ENCODE results near the gene SYVN1. TPM values are rescaled to one million over a fixed set of nuclear protein-coding genes. Genes with fewer than 3 reads are reported as not detected.
A peak's percentile ranks its signal among the peaks of the same experiment; 100 is the strongest.

Gene SYVN1
- total and polyA plus RNA-seq, 4 donors, result 19.9 to 210 (median 56.6) TPM

GRCh38 chr11:65121865-65122696 is 12.2 kb downstream of the SYVN1 start, which contains the start of the genes FAU and MRPL49 (continued):
- TF ChIP-seq, protein P1, sequence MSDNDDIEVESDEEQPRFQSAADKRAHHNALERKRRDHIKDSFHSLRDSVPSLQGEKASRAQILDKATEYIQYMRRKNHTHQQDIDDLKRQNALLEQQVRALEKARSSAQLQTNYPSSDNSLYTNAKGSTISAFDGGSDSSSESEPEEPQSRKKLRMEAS (IDR thresholded peaks at IDR 0.05), result peak; percentile 84
- TF ChIP-seq TAF1 (conservative IDR thresholded peaks at IDR 0.05), result peak; percentile 79
- TF ChIP-seq ATF3 (IDR thresholded peaks at IDR 0.05), result no peak
- peak; percentile 86 for TF ChIP-seq SP1 (IDR thresholded peaks at IDR 0.05)
- peak; percentile 66 for TF ChIP-seq FOXA1 (IDR thresholded peaks at IDR 0.05)
- peak in 1 of 2 donors; percentile 45 for TF ChIP-seq RXRA (IDR thresholded peaks at IDR 0.05)
- peak; percentile 40 for TF ChIP-seq FOXA2 (IDR thresholded peaks at IDR 0.05)

- Histone ChIP-seq H3K9ac (ENCODE audit: low read depth in 1 of 2, low read length in 2 of 2) (peak overlapping the region; percentile 90 to 96), H3K27ac (ENCODE audit: low read depth in 1 of 2, low read length in 2 of 2) (peak overlapping the region; percentile 85 to 93), H3K4me1 (ENCODE audit: control insufficient read depth in 4 of 4, insufficient read depth in 4 of 4, low read length in 3 of 4) (peaks cover 4 to 42% (median 29%) of the 10 kb centered on the region in 4 donors), H3K27me3 (ENCODE audit: control insufficient read depth in 4 of 4, insufficient read depth in 4 of 4, low read length in 3 of 4) (no peaks in the 10 kb centered on the region), H3K36me3 (ENCODE audit: control insufficient read depth in 4 of 4, insufficient read depth in 3 of 4, low read depth in 1 of 4, low read length in 3 of 4) (peaks cover 9 to 38% (median 23%) of the 10 kb centered on the region in 4 donors), H3K9me3 (ENCODE audit: control insufficient read depth in 4 of 4, low read length in 3 of 4) (no peaks in the 10 kb centered on the region), H3K4me3 (ENCODE audit: low read depth in 1 of 3, low read length in 3 of 3) (peak overlapping the region; percentile 68 to 99 (median 95))
- TF ChIP-seq TAF1 (conservative IDR thresholded peaks at IDR 0.05), result no peak
- no peak for TF ChIP-seq SP1 (IDR thresholded peaks at IDR 0.05)
- peak in 1 of 2 donors; percentile 15 for TF ChIP-seq RAD21 (IDR thresholded peaks at IDR 0.05)
- TF ChIP-seq, protein P1 (IDR thresholded peaks at IDR 0.05), result no peak
- TF ChIP-seq, protein P2, sequence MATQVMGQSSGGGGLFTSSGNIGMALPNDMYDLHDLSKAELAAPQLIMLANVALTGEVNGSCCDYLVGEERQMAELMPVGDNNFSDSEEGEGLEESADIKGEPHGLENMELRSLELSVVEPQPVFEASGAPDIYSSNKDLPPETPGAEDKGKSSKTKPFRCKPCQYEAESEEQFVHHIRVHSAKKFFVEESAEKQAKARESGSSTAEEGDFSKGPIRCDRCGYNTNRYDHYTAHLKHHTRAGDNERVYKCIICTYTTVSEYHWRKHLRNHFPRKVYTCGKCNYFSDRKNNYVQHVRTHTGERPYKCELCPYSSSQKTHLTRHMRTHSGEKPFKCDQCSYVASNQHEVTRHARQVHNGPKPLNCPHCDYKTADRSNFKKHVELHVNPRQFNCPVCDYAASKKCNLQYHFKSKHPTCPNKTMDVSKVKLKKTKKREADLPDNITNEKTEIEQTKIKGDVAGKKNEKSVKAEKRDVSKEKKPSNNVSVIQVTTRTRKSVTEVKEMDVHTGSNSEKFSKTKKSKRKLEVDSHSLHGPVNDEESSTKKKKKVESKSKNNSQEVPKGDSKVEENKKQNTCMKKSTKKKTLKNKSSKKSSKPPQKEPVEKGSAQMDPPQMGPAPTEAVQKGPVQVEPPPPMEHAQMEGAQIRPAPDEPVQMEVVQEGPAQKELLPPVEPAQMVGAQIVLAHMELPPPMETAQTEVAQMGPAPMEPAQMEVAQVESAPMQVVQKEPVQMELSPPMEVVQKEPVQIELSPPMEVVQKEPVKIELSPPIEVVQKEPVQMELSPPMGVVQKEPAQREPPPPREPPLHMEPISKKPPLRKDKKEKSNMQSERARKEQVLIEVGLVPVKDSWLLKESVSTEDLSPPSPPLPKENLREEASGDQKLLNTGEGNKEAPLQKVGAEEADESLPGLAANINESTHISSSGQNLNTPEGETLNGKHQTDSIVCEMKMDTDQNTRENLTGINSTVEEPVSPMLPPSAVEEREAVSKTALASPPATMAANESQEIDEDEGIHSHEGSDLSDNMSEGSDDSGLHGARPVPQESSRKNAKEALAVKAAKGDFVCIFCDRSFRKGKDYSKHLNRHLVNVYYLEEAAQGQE (IDR thresholded peaks at IDR 0.05), result no peak
- peak; percentile 37 to 80 for TF ChIP-seq RXRA (IDR thresholded peaks at IDR 0.05)
- no peak for TF ChIP-seq HNF4G (IDR thresholded peaks at IDR 0.05)
- no peak for TF ChIP-seq HNF4A (conservative IDR thresholded peaks at IDR 0.05)
- no peak for TF ChIP-seq FOXA2 (IDR thresholded peaks at IDR 0.05)
- WGBS, result under 1% methylated on average over 22 of the region's 22 CpGs
- DNase-seq (ENCODE audit: low spot score), result peak; percentile 62
Measured at GRCh38 chr11:65121447-65121864, 12.9 kb downstream of the SYVN1 start.

DNA sequence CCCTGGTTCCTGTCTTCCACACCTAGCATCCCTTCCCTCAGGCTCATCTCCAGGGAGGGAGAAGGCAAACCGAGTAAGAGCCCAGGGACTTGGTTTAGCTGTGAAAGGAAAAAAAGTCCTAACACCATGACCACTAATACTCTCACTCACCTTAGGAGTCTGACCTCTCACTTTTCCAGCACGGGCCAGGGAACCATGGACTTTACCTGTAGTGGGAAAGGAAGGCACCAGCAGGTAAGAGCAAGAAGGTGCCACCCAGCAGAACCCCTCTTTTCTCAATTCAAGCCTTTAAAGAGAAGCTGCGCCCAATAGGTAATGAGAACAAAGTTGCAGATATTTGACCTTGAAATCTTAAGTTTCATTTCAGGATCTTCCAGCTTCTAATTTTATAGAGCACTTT is 13.5 kb downstream of the SYVN1 start:
- H3K36me3 ChIP-seq (ENCODE audit: control insufficient read depth in 4 of 4, insufficient read depth in 3 of 4, low read depth in 1 of 4, low read length in 3 of 4), result peaks cover 9 to 32% (median 22%) of the 10 kb centered on the region in 4 donors
- no peak for TF ChIP-seq SP1 (IDR thresholded peaks at IDR 0.05)
- TF ChIP-seq EGR1 (IDR thresholded peaks at IDR 0.05; ENCODE audit: low read depth in 2 of 2), result no peak
- TF ChIP-seq, protein P1 (IDR thresholded peaks at IDR 0.05), result no peak
- TF ChIP-seq HNF4G (IDR thresholded peaks at IDR 0.05), result no peak
- TF ChIP-seq NR2F2 (IDR thresholded peaks at IDR 0.05), result no peak
- TF ChIP-seq FOXA1 (IDR thresholded peaks at IDR 0.05), result no peak
- TF ChIP-seq, protein P2 (IDR thresholded peaks at IDR 0.05), result no peak
- TF ChIP-seq, protein P3, sequence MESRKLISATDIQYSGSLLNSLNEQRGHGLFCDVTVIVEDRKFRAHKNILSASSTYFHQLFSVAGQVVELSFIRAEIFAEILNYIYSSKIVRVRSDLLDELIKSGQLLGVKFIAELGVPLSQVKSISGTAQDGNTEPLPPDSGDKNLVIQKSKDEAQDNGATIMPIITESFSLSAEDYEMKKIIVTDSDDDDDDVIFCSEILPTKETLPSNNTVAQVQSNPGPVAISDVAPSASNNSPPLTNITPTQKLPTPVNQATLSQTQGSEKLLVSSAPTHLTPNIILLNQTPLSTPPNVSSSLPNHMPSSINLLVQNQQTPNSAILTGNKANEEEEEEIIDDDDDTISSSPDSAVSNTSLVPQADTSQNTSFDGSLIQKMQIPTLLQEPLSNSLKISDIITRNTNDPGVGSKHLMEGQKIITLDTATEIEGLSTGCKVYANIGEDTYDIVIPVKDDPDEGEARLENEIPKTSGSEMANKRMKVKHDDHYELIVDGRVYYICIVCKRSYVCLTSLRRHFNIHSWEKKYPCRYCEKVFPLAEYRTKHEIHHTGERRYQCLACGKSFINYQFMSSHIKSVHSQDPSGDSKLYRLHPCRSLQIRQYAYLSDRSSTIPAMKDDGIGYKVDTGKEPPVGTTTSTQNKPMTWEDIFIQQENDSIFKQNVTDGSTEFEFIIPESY (IDR thresholded peaks at IDR 0.05), result no peak
- no peak for TF ChIP-seq GABPA (IDR thresholded peaks at IDR 0.05 in 1 of 2, conservative IDR thresholded peaks at IDR 0.05 in 1 of 2)
- no peak for TF ChIP-seq HNF4A (conservative IDR thresholded peaks at IDR 0.05)
- no peak for TF ChIP-seq ATF3 (IDR thresholded peaks at IDR 0.05)
- no peak for TF ChIP-seq RXRA (IDR thresholded peaks at IDR 0.05)
- no peak for TF ChIP-seq RAD21 (IDR thresholded peaks at IDR 0.05)
- peak overlapping the region; percentile 68 to 99 (median 95) for H3K4me3 ChIP-seq (ENCODE audit: low read depth in 1 of 3, low read length in 3 of 3)
- H3K9ac ChIP-seq (ENCODE audit: low read depth in 1 of 2, low read length in 2 of 2), result peak overlapping the region; percentile 90 to 96
- peaks cover 10 to 48% (median 35%) of the 10 kb centered on the region in 4 donors for H3K4me1 ChIP-seq (ENCODE audit: control insufficient read depth in 4 of 4, insufficient read depth in 4 of 4, low read length in 3 of 4)
- no peaks in the 10 kb centered on the region for H3K27me3 ChIP-seq (ENCODE audit: control insufficient read depth in 4 of 4, insufficient read depth in 4 of 4, low read length in 3 of 4)
- H3K9me3 ChIP-seq (ENCODE audit: control insufficient read depth in 4 of 4, low read length in 3 of 4), result no peaks in the 10 kb centered on the region
- peak overlapping the region; percentile 85 to 93 for H3K27ac ChIP-seq (ENCODE audit: low read depth in 1 of 2, low read length in 2 of 2)
- no peak for DNase-seq (ENCODE audit: low spot score)
- 73% methylated on average over 3 of the region's 3 CpGs for WGBS

Measured in liver (tissue), 9 donors.